Measurements from ENCODE around the gene NID1.

The NID1 gene

DNA sequence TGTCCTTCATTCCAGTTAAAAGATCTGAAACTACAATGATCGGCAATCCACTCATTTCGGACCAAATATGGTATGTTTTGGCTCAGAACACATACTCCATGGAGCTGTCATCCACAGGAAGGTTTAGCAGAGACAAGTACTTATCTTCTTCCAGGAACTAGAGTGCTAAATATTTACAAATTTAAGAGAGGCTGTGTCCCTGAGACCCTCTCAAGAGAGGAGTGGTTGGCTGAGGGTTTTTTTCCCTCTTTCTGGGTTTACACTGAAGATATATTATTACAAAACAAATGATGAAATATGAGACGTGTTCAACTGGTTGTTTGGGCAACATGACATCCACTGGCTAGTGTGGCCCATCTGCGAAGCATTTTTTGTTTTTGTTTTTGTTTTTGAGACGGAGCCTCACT, 25.9 kb upstream of the NID1 start:
- H3K4me2 ChIP-seq (ENCODE audit: insufficient read depth, low read length): no peak overlapping the region
- H2AFZ ChIP-seq (ENCODE audit: low read depth, low read length): no peak overlapping the region

DNA sequence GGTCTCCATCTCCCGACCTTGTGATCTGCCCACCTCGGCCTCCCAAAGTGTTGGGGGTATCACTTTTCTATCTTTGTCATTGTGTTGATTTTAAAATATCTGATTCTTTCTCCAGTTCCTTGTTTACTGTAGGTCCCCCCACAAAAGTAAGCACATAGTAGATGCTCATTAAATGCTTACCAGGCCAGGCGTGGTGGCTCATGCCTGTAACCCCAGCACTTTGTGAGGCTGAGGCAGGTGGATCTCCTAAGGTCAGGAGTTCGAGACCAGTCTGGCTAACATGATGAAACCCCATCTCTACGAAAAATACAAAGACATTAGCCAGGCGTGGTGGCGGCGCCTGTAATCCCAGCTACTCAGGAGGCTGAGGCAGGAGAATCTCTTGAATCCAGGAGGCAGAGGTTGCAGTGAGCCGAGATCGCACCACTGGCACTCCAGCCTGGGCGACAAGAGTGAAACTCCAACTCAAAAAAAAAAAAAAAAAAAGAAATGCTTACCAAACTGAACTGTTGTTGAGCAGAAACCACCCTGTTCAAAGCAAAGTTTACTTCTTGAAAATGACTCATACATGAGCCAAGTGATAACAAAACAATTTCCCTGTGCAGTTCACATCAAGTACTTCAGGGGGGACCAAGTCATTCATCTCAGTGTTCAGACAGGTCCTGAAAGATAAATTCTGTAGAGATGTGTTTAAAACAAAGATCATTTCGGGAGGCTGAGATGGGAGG, 24.3 kb upstream of the NID1 start:
- TF ChIP-seq EZH2 (IDR thresholded peaks at IDR 0.05; ENCODE audit: borderline replicate concordance, low read depth, low read length, severe bottlenecking): no peak
- TF ChIP-seq, protein P1, sequence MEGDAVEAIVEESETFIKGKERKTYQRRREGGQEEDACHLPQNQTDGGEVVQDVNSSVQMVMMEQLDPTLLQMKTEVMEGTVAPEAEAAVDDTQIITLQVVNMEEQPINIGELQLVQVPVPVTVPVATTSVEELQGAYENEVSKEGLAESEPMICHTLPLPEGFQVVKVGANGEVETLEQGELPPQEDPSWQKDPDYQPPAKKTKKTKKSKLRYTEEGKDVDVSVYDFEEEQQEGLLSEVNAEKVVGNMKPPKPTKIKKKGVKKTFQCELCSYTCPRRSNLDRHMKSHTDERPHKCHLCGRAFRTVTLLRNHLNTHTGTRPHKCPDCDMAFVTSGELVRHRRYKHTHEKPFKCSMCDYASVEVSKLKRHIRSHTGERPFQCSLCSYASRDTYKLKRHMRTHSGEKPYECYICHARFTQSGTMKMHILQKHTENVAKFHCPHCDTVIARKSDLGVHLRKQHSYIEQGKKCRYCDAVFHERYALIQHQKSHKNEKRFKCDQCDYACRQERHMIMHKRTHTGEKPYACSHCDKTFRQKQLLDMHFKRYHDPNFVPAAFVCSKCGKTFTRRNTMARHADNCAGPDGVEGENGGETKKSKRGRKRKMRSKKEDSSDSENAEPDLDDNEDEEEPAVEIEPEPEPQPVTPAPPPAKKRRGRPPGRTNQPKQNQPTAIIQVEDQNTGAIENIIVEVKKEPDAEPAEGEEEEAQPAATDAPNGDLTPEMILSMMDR (IDR thresholded peaks at IDR 0.05; ENCODE audit: borderline replicate concordance, extremely low read depth, low read length, poor library complexity, severe bottlenecking): no peak
- Histone ChIP-seq H3K9ac (ENCODE audit: low read depth, low read length) (no peak overlapping the region), H3K27ac (ENCODE audit: low read length) (no peak overlapping the region), H3K27me3 (ENCODE audit: insufficient read depth, low read length, poor library complexity) (no peaks in the 10 kb centered on the region), H3K36me3 (ENCODE audit: insufficient read depth, low read length) (no peaks in the 10 kb centered on the region), H4K20me1 (ENCODE audit: insufficient read depth, low read length) (no peaks in the 10 kb centered on the region), H3K79me2 (ENCODE audit: insufficient read depth, low read length) (no peaks in the 10 kb centered on the region), H3K4me2 (ENCODE audit: insufficient read depth, low read length) (no peak overlapping the region), H3K4me1 (ENCODE audit: insufficient read depth, low read length) (no peaks in the 10 kb centered on the region), H2AFZ (ENCODE audit: low read depth, low read length) (no peak overlapping the region), H3K9me3 (ENCODE audit: insufficient read depth, low read length, severe bottlenecking) (no peaks in the 10 kb centered on the region), H3K4me3 (ENCODE audit: low read depth in 1 of 2, low read length in 2 of 2) (no peak overlapping the region)
- ATAC-seq (ENCODE audit: insufficient read depth, low read depth): no peak
- no peak for DNase-seq

More for the DNA sequence above, 25.9 kb upstream of the NID1 start:
- Histone ChIP-seq H3K9ac (ENCODE audit: low read depth, low read length) (no peak overlapping the region), H4K20me1 (ENCODE audit: insufficient read depth, low read length) (no peaks in the 10 kb centered on the region), H3K27ac (ENCODE audit: low read length) (no peak overlapping the region), H3K79me2 (ENCODE audit: insufficient read depth, low read length) (no peaks in the 10 kb centered on the region), H3K4me3 (ENCODE audit: low read depth in 1 of 2, low read length in 2 of 2) (no peak overlapping the region), H3K4me1 (ENCODE audit: insufficient read depth, low read length) (no peaks in the 10 kb centered on the region), H3K36me3 (ENCODE audit: insufficient read depth, low read length) (no peaks in the 10 kb centered on the region), H3K9me3 (ENCODE audit: insufficient read depth, low read length, severe bottlenecking) (peaks cover 2% of the 10 kb centered on the region), H3K27me3 (ENCODE audit: insufficient read depth, low read length, poor library complexity) (no peaks in the 10 kb centered on the region)
- TF ChIP-seq EZH2 (IDR thresholded peaks at IDR 0.05; ENCODE audit: borderline replicate concordance, low read depth, low read length, severe bottlenecking): no peak
- TF ChIP-seq, protein P1 (IDR thresholded peaks at IDR 0.05; ENCODE audit: borderline replicate concordance, extremely low read depth, low read length, poor library complexity, severe bottlenecking): no peak
- no peak for ATAC-seq (ENCODE audit: insufficient read depth, low read depth)
- DNase-seq: no peak

DNA sequence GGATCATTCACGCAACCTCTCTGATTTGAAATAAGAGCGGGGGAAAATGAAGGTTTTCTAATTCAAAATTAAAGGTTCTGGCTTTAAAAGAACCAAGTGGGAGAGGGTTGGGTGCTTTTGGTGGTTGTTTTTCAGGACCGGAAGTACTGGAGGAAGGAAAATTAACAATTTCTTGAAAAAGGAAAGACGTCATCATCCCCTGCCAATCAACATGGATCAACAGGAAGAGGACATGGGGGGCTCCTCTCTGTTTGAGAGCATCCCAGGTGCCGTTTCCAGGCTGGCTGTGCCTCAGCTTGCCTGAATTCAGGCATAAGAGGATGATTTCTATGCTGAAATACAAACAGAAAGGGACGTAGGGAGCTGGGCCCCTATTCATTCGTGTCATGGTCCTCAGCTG, 21.6 kb upstream of the NID1 start:
- ATAC-seq (ENCODE audit: insufficient read depth, low read depth): no peak

More for the DNA sequence above, 21.6 kb upstream of the NID1 start:
- no peak overlapping the region for H3K4me3 ChIP-seq (ENCODE audit: low read depth in 1 of 2, low read length in 2 of 2)
- no peaks in the 10 kb centered on the region for H3K27me3 ChIP-seq (ENCODE audit: insufficient read depth, low read length, poor library complexity)
- no peak overlapping the region for H3K9ac ChIP-seq (ENCODE audit: low read depth, low read length)
- no peak overlapping the region for H3K4me2 ChIP-seq (ENCODE audit: insufficient read depth, low read length)
- no peak for TF ChIP-seq EZH2 (IDR thresholded peaks at IDR 0.05; ENCODE audit: borderline replicate concordance, low read depth, low read length, severe bottlenecking)
- TF ChIP-seq, protein P1 (IDR thresholded peaks at IDR 0.05; ENCODE audit: borderline replicate concordance, extremely low read depth, low read length, poor library complexity, severe bottlenecking): no peak
- no peak for DNase-seq
- no peak overlapping the region for H3K27ac ChIP-seq (ENCODE audit: low read length)
- no peaks in the 10 kb centered on the region for H4K20me1 ChIP-seq (ENCODE audit: insufficient read depth, low read length)
- H3K79me2 ChIP-seq (ENCODE audit: insufficient read depth, low read length): no peaks in the 10 kb centered on the region
- no peaks in the 10 kb centered on the region for H3K36me3 ChIP-seq (ENCODE audit: insufficient read depth, low read length)
- H3K9me3 ChIP-seq (ENCODE audit: insufficient read depth, low read length, severe bottlenecking): no peaks in the 10 kb centered on the region
- no peaks in the 10 kb centered on the region for H3K4me1 ChIP-seq (ENCODE audit: insufficient read depth, low read length)
- H2AFZ ChIP-seq (ENCODE audit: low read depth, low read length): no peak overlapping the region; the same call in 1 of the 2 replicates
